AG20443 (cell line): ENCODE measurements around the gene TBC1D10A.
A peak's percentile ranks its signal among the peaks of the same experiment; 100 is the strongest.

ENCODE experiments used
- DNase-seq: peaks from one replicate; pipeline ENCODE4 v3.0.0; 2012; ENCODE audit warnings: low spot score, mixed read lengths

The TBC1D10A gene

DNA sequence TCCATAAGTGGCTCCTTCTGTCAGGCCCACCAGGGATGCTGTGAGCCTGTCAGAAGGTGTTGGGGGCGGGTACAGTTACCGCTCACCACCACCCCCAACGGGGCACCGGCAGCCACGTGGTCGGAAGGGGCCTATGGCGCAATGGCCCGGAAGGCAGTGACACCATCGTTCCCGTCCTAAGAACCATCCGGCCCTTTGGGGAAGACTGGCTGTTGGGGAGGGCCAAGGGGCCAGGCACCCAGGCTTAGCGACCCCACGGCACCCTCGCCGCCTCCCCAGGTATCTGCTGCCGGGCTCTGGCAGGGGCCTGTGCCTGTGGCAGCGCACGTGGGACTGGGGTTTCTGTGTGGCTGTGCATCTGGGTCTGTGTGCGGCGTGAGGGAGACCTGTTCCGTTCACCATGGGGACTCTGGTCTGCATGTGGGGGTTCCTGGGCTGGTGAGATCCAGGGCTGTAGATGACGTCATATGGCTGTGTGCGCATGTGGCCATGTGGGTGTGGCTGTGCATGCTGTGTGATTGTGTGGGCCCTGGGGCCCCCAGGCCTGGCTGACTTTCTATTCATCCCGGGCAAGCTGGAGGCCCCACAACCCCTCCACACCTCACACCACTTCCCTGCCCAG lies 60.8 kb downstream of the TBC1D10A start:
- no peak for DNase-seq

DNA sequence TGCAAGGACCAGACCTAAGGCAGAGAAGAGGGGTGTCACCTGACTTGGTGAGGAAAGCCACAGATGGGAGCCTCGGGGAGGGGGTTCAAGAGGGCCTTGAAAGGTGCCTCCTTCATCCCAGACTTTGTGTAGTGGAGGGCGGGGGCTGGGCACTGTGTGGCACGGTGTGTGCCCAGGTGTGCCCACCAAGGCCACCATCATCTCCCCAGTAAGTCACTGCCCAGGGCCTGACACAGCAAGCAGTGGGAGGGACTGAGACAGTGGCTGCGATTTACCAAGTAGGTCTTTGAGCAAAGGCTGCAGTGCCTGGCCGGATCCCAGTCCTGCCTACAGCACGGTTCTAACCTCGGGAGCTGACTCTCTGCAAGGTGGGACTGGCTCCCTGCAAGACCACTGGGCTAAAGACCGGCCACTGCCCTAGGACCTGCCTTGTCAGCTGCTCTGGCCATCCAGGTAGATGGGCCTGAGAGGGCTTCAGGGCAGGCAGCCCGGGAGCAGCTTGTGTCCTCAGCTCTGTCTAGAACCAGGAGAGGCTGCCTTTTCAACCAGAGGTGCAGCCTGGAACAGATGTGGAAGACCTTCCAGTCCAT lies 61.5 kb downstream of the TBC1D10A start:
- DNase-seq: no peak

DNA sequence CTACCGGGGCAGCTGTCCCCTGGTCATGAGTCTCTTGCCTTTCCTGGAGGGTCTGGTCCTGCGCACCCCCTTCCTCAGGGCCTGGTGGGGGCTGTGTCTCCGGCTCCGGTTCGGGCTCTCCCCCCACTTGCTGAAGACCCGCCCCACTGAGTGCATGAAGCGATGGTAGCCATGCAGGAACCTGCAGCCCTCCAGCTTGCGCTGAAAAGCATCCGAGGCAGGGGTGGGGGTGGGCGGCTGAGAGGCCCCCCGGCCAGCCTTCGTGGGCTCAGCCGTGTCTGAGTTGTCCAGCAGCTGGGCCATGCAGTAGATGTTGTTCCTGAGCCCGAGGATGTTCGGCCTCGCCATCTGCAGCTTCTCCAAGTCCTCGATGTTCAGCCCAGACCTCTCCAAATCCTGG lies 62.9 kb downstream of the TBC1D10A start:
- DNase-seq: no peak

DNA sequence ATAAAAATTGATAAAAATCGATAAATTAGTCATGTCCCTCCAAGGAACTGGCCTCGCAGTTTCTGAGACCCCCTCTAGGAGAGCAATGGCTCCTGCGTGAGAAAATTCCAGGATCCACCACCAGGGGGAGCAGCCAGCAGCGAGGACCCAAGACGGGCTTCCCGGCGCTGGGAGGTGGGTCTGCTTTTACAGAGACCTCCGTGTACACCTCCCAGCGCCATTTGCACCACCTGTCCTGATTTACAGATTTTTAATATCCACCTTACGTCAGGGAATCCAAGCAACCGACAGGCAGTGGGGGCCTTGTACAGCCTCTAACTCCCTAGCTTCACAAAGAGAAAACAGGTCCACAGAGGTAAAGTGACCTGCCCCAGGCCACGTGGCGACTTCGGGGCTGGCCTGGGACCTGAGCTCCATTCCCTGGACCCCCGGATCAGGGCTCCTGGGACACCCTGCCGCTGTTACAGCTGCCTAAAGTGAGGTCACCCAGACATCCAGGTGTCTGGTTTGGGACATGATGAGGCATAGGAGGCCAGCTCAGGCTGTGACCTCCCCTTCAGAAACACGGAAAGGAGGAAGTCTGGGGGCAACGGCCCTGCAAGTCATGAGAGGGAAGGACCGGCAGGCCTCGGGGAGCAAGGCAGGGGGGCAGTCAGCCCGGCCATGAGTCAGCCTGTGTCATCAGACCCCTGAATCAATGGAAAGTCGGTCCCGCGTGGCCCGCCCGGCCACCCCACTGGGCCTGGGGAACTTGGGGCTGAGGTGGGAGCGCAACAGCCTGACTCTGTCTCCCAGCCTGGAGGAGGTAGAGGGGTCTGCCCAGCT lies 63.6 kb downstream of the TBC1D10A start:
- peak; percentile 80 for DNase-seq

- no peak for DNase-seq
Measured at GRCh38 chr22:30262112-30262511, 64.6 kb downstream of the TBC1D10A start.

- DNase-seq: no peak
Measured at GRCh38 chr22:30261134-30261533, 65.6 kb downstream of the TBC1D10A start.

DNA sequence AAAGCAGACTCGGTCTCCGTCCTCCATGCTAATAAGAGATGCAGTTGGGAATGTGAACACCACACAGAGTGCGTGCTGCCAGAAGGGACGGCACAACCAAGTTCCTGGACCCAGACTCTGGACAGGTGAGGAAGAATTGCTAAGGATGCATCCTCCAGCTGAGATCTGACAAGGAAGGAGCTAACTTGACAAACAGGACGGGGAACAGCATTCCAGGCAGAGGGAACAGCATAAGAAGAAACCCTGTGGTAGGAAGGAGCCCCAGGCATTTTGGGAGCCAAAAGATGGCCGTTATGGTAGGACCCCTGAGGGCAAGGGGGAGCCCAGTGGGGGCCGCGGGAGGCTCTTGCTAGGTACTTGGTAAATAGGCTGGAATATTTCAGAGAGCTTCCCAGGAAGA lies 66.1 kb downstream of the TBC1D10A start:
- DNase-seq: no peak

DNA sequence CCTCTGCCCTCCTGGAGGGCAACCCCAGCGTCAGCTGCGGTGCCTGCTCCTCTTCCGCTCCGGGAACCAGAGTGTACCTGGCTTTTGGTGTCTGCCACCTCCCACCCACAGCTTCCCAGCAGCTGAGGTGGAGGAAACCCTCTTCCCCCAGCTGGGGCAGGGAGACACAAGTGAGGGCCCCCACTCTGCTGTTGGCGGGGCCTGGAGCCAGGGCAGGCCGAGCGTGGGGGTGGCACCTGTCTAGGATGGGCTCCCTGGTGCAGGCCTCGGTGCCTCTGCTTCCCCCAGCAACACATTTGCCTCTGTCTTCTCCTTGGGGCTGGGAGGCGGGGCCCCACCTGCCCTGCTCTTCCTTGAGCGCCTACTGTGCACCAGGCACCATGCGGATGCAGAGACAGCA lies 66.5 kb downstream of the TBC1D10A start:
- DNase-seq: no peak

- no peak for DNase-seq
Measured at GRCh38 chr22:30254314-30254713, 72.4 kb downstream of the TBC1D10A start.

DNA sequence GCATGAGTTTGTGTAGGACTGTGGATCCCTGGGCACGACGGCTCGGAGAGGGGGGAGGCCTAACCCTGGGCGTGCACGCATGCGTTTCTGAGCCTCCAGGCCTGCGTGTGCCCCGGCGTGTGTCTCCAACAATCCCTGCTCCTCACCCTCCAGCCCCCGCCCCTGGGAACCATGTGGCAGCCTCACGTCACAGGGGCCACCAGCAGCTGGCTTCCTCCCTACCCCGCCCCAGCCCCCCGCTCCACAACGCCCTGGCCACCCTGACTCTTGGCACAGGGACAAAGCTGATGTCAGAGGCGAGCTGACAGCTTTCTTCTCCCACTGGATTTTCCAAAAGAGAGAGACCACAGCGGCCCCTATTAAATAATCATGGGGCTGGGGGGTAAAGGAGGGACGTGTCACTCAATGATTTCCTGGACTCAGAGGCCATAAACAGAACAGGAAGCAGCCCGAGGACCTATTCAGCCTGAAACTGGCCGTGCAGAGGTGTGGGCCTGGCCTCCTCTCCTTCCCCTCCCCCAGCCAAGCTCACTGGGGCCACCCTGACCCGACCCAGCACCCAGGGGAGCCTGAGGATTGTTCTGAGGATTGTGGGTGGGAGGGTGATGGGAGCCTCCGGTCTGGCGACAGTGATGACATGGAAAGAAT lies 73.4 kb downstream of the TBC1D10A start:
- DNase-seq: no peak

DNA sequence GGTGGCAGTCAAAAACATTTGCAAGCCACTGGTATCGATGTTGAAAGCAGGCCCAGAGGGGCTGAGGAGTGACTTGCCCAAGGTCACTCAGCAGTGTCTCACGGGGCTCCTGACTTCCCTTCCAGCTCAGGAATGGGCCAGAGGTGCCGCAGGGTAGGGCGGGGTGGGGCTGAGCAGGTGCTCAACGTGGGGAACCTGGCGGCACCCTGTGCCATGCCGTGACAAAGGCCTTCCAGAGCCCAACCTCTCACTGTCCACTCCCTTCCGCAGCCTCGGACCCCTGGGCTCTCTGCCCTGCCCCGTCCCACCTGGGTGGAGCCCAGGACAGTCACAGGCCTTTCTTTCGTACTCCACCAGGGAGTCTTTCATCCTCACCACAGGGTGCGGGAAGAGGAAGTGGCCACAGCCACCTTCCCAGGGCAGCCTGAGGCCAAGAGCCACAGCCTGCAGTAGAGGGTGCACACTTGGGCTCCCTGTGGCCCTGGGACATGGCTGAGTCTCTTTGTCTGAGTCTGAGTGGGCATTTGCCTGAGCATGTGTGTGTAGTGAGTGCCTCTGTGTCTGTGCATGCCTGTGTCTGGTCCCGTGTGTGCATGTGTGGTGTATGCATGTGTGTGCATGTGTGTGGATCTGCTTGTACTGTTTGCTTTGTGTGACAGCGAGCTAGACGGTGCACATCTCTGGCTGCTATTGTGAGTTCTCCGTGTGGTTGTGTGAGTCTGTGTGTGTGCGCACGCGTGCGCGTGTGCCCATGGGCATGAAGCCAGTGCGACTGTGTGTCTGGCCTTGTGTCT lies 74.1 kb downstream of the TBC1D10A start:
- no peak for DNase-seq

- no peak for DNase-seq
Measured at GRCh38 chr22:30251711-30252110, 75.0 kb downstream of the TBC1D10A start.

GRCh38 chr22:30250661-30251267 lies 76.0 kb downstream of the TBC1D10A start:
- peak; percentile 66 for DNase-seq

DNA sequence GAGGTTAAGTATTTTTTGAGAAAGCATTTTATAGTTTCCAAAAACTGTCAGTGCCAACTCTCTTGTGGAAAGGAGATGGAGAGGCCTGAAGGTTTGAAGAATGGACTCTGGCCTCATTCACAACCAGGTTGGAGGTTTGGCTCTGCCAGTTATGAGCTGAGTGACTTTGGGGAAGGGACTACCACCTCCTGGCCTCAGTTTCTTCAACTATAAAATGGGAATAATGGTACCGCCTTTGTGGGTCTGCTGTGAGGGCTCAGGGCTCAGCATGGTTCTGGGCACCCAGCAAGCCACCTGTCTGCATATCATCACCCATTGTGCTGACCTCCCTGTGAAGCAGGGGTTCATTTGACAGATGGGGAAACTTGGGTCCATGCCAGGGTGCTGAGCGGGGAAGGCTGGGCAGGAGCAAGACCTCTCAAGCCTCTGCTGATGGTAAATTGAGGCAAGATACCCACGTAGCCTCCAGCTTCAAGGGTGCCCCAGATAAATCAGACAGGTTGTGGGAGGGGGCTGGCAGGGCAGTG lies 76.6 kb downstream of the TBC1D10A start:
- no peak for DNase-seq

DNA sequence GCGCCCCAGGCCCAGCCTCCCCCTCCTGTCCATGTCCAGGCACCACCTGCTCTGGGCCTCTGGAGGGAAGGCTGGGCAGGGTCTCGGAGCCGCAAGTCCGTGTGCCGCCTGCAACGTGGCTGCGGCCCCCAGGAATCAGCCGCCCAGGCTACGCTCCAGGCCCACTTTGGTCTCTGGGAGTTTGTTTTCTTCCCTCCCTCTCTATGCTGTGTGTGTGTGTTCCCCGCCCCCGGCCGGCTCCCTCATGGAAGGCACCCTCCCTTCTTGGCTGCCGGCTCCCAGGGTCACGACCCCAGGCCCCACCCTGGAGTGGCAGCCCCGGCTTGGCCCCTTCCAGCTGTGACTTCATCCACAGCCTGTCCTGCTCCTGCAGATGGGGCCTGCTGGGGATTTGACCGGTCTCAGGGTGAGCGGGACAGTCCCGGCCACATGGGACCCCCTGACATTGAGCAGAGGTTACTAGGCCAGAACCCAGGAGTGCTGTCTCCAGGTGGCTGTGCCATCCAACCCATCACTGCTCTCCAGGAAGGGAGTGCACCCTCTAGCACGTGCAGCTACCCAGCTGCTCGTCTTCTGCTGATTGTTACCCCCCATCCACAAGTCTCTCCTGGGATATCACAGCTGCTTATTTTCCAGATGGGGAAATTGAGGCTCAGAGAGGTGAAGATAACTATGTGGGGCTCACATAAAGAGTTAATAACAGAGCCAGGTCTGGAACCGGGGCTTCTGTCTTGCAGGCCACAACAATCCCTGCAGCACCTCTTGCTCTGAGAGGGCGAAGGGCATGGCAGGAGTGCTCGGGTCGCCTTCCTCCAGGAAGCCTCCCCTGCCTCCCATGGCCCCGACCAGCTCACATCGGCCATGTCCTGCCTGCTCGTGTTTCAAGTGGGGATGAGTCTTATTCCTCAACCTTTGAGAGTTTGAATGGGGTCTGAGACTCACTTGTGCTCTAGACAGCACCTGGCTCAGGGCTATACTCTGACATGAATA lies 77.4 kb downstream of the TBC1D10A start:
- no peak for DNase-seq

- DNase-seq: no peak
Measured at GRCh38 chr22:30248484-30248883, 78.3 kb downstream of the TBC1D10A start.

DNA sequence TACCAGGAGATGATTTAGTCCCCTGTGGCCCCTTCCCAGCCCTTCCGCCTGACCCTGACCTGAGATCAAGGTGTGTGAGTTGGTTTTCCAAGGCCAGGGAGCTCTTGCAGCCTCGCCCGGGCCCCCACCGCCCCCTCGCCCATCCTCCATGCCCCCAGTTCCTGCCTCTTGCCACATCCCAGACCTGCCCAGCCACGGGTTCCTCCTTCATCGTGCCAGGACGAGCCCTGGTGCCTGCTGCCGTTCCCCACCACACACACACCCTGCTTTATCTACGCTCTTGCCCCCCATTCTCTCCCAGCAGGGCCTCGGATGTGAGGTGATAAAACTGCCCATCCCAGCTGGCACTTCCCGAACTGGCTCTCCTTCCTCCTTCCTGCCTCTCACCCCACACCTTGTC lies 78.8 kb downstream of the TBC1D10A start:
- DNase-seq: no peak

- no peak for DNase-seq
Measured at GRCh38 chr22:30247561-30247960, 79.2 kb downstream of the TBC1D10A start.

- DNase-seq: peak; percentile 62
Measured at GRCh38 chr22:30246814-30247376, 79.8 kb downstream of the TBC1D10A start.
